Aorta (tissue), 5 donors: Measurements from ENCODE around the gene COL4A2. TPM values are rescaled to one million over a fixed set of nuclear protein-coding genes. Genes with fewer than 3 reads are reported as not detected.

ENCODE experiments used
- ATAC-seq: fragments of 200-7000 bp; cut with Tn5 transposase; one replicate; pipeline ENCODE4 v1.9.1; 2022; ENCODE audit warnings: moderate library complexity; ENCODE audit not compliant: low FRiP score
- DNase-seq, 2 donors: peaks; one replicate each; pipeline ENCODE4 v3.0.0-alpha.2; 2020
- H3K27ac ChIP-seq, 2 donors: one replicate each; pipeline ENCODE4 v1.5.1; 2013; ENCODE audit warnings: low read length in 2 of 2, mild to moderate bottlenecking in 2 of 2, moderate library complexity in 2 of 2, control low read depth in 1 of 2, inconsistent platforms in 1 of 2, low read depth in 1 of 2
- H3K27me3 ChIP-seq, 2 donors: one replicate each; pipeline ENCODE4 v1.6.1; 2013; ENCODE audit warnings: control low read depth in 1 of 2, low read length in 1 of 2, mild to moderate bottlenecking in 1 of 2, moderate library complexity in 1 of 2; ENCODE audit not compliant: insufficient read depth in 2 of 2, control insufficient read depth in 1 of 2
- H3K36me3 ChIP-seq, 2 donors: one replicate each; pipeline ENCODE4 v1.6.1; 2013; ENCODE audit warnings: control low read depth in 1 of 2, low read length in 1 of 2, mild to moderate bottlenecking in 1 of 2; ENCODE audit not compliant: insufficient read depth in 2 of 2, control insufficient read depth in 1 of 2
- H3K4me1 ChIP-seq, 2 donors: one replicate each; pipeline ENCODE4 v1.6.1; 2013; ENCODE audit warnings: low read length in 2 of 2, control low read depth in 1 of 2, mild to moderate bottlenecking in 1 of 2, moderate library complexity in 1 of 2; ENCODE audit not compliant: insufficient read depth in 2 of 2, control insufficient read depth in 1 of 2
- H3K4me3 ChIP-seq, 2 donors: one replicate each; pipeline ENCODE4 v1.5.1; 2013; ENCODE audit warnings: low read length in 2 of 2, control low read depth in 1 of 2, mild to moderate bottlenecking in 1 of 2
- H3K9me3 ChIP-seq: one replicate; pipeline ENCODE4 v1.6.1; 2013; ENCODE audit warnings: mild to moderate bottlenecking, low read length; ENCODE audit not compliant: control insufficient read depth
- WGBS, 2 donors: extraction: QIAGEN DNeasy Blood & Tissue Kit; methylation state at CpG; one replicate each; pipeline ENCODE4 v1.1.7; 2013; 5-methylcytosine and 5-hydroxymethylcytosine counted together
- intact Hi-C, 2 donors: fragments of 100-400 bp; cut with DNase I; formaldehyde crosslinking; loops; one replicate each; pipeline versions ENCODE4 v1.14.2 to v1.15.0; 2022
- polyA plus RNA-seq, 2 donors: library from polyadenylated mRNA; stranded (reverse); fragments of 200-250 nt; gene quantifications; one replicate each; pipeline ENCODE4 v1.2.3, GENCODE V29; 2013
- total RNA-seq, 2 donors: library from RNA; stranded (reverse); fragmentation: NEBNext Ultra II Directional; extraction: Animal tissue kit (Norgen Biotek cat#: 25700); gene quantifications; one replicate each; pipeline ENCODE4 v1.2.1, GENCODE V29; 2021
- donor health status: healthy with polysubstance abuse.
- donor health status: Bipolar disorder and iron deficiency.
- donor health status: DM: no; HTN: no; CAD: no.
- donor health status: DM: no; HTN: no; CAD: no.
- donor health status: DM: yes; HTN: yes; CAD: no.

Gene COL4A2
- total and polyA plus RNA-seq, 4 donors: 117 to 1,110 (median 681) TPM

- H3K9me3 ChIP-seq: no peaks in the 10 kb centered on the region
- ATAC-seq (peak; percentile 37), DNase-seq (no peak)
- no peaks in the 10 kb centered on the region for H3K27me3 ChIP-seq
- WGBS, 2 donors: 69 to 74% methylated on average over 23 of the region's 23 CpGs
- intact Hi-C loops: loop anchor here in 1 of 2 donors (5.0 kb wide), 1 partner anchor 54 kb away; the partner anchor contains the start of gene RAB20
- H3K4me3 ChIP-seq: no peak overlapping the region
- peaks cover 3 to 16% of the 10 kb centered on the region in 2 donors for H3K36me3 ChIP-seq
- H3K4me1 ChIP-seq: peaks cover 0 to 1% of the 10 kb centered on the region in 2 donors
- peak overlapping the region in 1 of 2 donors; percentile 19 for H3K27ac ChIP-seq
These were observed 200.7 kb downstream of the COL4A2 start for GRCh38 chr13:110507678-110508381.

GRCh38 chr13:110509478-110509926 is 202.4 kb downstream of the COL4A2 start:
- no peak for ATAC-seq
- H3K36me3 ChIP-seq: peaks cover 3 to 8% of the 10 kb centered on the region in 2 donors
- H3K27me3 ChIP-seq: no peaks in the 10 kb centered on the region
- no peak overlapping the region for H3K27ac ChIP-seq
- WGBS, 2 donors: 57 to 60% methylated on average over 4 of the region's 4 CpGs
- intact Hi-C loops: loop anchor here in 1 of 2 donors (5.0 kb wide), 1 partner anchor 53 kb away; the partner anchor contains the start of gene RAB20
- peaks cover 0 to 1% of the 10 kb centered on the region in 2 donors for H3K4me1 ChIP-seq
- no peak for DNase-seq
- H3K4me3 ChIP-seq: no peak overlapping the region
- no peaks in the 10 kb centered on the region for H3K9me3 ChIP-seq

GRCh38 chr13:110509971-110510786 is 203.1 kb downstream of the COL4A2 start:
- no peak for DNase-seq

GRCh38 chr13:110511509-110512181 is 204.6 kb downstream of the COL4A2 start:
- Histone ChIP-seq H3K36me3 (peaks cover 3 to 8% of the 10 kb centered on the region in 2 donors), H3K4me3 (no peak overlapping the region), H3K27ac (no peak overlapping the region), H3K9me3 (no peaks in the 10 kb centered on the region), H3K27me3 (no peaks in the 10 kb centered on the region), H3K4me1 (peaks cover 0 to 1% of the 10 kb centered on the region in 2 donors)
- no peak for DNase-seq
- ATAC-seq: no peak
- intact Hi-C loops: no loop called here
- WGBS, 2 donors: 90 to 92% methylated on average over 31 of the region's 31 CpGs

More at GRCh38 chr13:110509971-110510786, 203.1 kb downstream of the COL4A2 start:
- no peak for ATAC-seq
- H3K9me3 ChIP-seq: no peaks in the 10 kb centered on the region
- 35 to 43% methylated on average over 16 to 18 of the region's 18 CpGs for WGBS, 2 donors
- peaks cover 0 to 1% of the 10 kb centered on the region in 2 donors for H3K4me1 ChIP-seq
- H3K27ac ChIP-seq: peak overlapping the region in 1 of 2 donors; percentile 3
- no peaks in the 10 kb centered on the region for H3K27me3 ChIP-seq
- intact Hi-C loops: loop anchor here in 1 of 2 donors (5.0 kb wide), 1 partner anchor 52 kb away; the partner anchor contains the start of gene RAB20
- H3K4me3 ChIP-seq: no peak overlapping the region
- peaks cover 3 to 8% of the 10 kb centered on the region in 2 donors for H3K36me3 ChIP-seq

- intact Hi-C loops: no loop called here
- peaks cover 3 to 8% of the 10 kb centered on the region in 2 donors for H3K36me3 ChIP-seq
- H3K27me3 ChIP-seq: no peaks in the 10 kb centered on the region
- no peak overlapping the region for H3K27ac ChIP-seq
- no peak for DNase-seq
- no peak overlapping the region for H3K4me3 ChIP-seq
- ATAC-seq: no peak
- H3K4me1 ChIP-seq: no peaks in the 10 kb centered on the region
- 78 to 82% methylated on average over 17 of the region's 17 CpGs for WGBS, 2 donors
- H3K9me3 ChIP-seq: no peaks in the 10 kb centered on the region
These were observed 205.2 kb downstream of the COL4A2 start for GRCh38 chr13:110512198-110512740.

- intact Hi-C loops: no loop called here
These were observed 209.4 kb downstream of the COL4A2 start for GRCh38 chr13:110516500-110516899.

GRCh38 chr13:110517505-110518225 is 210.6 kb downstream of the COL4A2 start:
- WGBS, 2 donors: 48 to 59% methylated on average over 7 of the region's 7 CpGs
- Histone ChIP-seq H3K4me1 (no peaks in the 10 kb centered on the region), H3K27ac (peak overlapping the region in 1 of 2 donors; percentile 13), H3K36me3 (no peaks in the 10 kb centered on the region), H3K27me3 (no peaks in the 10 kb centered on the region), H3K4me3 (no peak overlapping the region), H3K9me3 (no peaks in the 10 kb centered on the region)
- DNase-seq (peak in 1 of 2 donors; percentile 38), ATAC-seq (no peak)
- intact Hi-C loops: no loop called here

More at GRCh38 chr13:110516500-110516899, 209.4 kb downstream of the COL4A2 start:
- Histone ChIP-seq H3K4me3 (no peak overlapping the region), H3K9me3 (no peaks in the 10 kb centered on the region), H3K4me1 (no peaks in the 10 kb centered on the region), H3K27ac (no peak overlapping the region), H3K27me3 (no peaks in the 10 kb centered on the region), H3K36me3 (peaks cover 0 to 5% of the 10 kb centered on the region in 2 donors)
- DNase-seq (no peak), ATAC-seq (no peak)
- WGBS, 2 donors: 71 to 77% methylated on average over 12 of the region's 12 CpGs

- H3K4me3 ChIP-seq: no peak overlapping the region
- intact Hi-C loops: no loop called here
- WGBS, 2 donors: 48 to 58% methylated on average over 8 of the region's 8 CpGs
- no peaks in the 10 kb centered on the region for H3K9me3 ChIP-seq
- H3K27ac ChIP-seq: no peak overlapping the region
- DNase-seq (no peak), ATAC-seq (no peak)
- H3K4me1 ChIP-seq: no peaks in the 10 kb centered on the region
- no peaks in the 10 kb centered on the region for H3K36me3 ChIP-seq
- H3K27me3 ChIP-seq: no peaks in the 10 kb centered on the region
These were observed 211.1 kb downstream of the COL4A2 start for GRCh38 chr13:110518226-110518525.
